Measurements from ENCODE around the gene SPINK8.

GRCh38 chr3:48296699-48297098 lies 36.8 kb downstream of the SPINK8 start:
- TF ChIP-seq CTCF (IDR thresholded peaks at IDR 0.05; ENCODE audit: borderline replicate concordance, extremely low read depth, low read length, poor library complexity, severe bottlenecking) (no peak), EZH2 (IDR thresholded peaks at IDR 0.05; ENCODE audit: borderline replicate concordance, low read depth, low read length, severe bottlenecking) (no peak)
